Ramos (cell line): ENCODE results near the gene ZNF511.
"Not testable (repeated sequence)": the region's sequence is repeated elsewhere in the genome, so short reads cannot be mapped to it uniquely, and the experiment has no call there.

Experiments used
- in situ Hi-C: fragments of 300-500 bp; cut with MboI; formaldehyde crosslinking; loops from one replicate; pipeline ENCODE4 v1.14.3; 2022; ENCODE audit warnings: low sequenced_read_pairs; ENCODE audit not compliant: unreplicated experiment

The ZNF511 gene, protein sequence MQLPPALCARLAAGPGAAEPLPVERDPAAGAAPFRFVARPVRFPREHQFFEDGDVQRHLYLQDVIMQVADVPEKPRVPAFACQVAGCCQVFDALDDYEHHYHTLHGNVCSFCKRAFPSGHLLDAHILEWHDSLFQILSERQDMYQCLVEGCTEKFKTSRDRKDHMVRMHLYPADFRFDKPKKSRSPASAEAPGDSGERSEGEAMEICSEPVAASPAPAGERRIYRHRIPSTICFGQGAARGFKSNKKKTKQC

GRCh38 chr10:133308421-133309099 lies at the start of gene ZNF511, which contains the start of gene TUBGCP2:
ZNF511 (plus strand) TSS chr10:133308914; CDS start chr10:133308944, 30 bp downstream.
TUBGCP2 (minus strand) TSS chr10:133308872; CDS start chr10:133302941, 5,931 bp downstream.
- in situ Hi-C loops: no loop called here

DNA sequence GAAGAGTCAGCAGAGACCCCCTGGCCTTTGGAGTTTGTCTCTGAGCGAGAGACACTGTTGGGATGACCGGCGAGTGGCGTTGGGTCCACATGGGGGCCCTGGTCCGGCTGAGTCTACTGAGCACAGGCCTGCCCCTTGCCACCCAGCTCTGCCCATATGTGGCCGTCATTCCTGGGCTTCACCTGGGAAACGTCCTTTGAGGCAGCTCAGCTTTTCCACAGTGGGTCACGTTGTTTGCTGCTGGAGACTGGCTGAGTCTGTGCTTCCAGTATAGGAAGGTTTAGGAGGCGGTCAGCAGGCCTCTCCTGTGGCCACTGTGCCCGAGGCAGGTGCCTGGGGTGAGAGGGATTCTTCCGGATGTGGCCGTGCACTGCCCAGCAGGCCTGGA lies 49.1 kb upstream of the ZNF511 start:
- in situ Hi-C loops: no loop called here

DNA sequence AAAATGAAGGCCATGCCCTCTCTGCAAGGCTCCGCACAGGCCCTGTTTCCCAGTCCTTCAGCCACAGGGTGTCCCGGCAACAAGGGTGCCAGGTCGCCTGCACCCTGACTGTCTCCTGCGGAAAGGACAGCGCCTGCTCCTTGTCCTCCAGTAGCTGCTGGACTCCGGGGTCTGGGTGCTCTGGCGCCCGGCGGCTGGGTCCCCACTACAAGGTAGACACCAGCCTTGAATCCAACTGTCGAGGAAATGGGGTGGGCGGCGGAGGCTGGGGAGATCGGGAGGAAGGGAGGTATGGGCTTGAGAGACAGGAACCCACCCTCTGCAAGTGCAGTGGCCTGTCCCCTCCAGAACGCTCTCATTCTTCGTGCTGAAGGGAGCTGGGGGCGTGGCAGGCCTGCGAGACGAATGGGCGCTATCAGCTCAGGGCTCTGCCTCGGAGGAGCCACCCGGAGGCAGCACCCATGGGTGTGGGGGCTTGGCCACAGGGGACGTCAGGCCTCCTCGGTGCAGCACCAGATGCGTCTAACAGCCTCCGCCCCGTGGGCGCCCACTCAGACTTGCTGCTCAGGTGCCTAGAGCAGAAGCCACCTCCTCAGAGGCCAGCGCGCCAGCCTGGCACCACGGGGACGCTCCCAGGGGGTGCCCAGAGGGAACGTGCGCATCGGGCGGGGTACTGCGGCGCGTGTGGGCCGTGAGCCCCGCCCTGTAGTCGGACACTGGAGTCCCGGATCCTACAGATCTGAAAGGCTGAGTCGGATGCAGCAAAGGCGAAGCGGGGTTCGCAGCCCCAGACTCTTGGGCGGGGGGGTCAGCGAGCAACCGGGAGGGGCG lies 47.6 kb upstream of the ZNF511 start:
- in situ Hi-C loops: no loop called here

GRCh38 chr10:133261726-133262325 lies 46.9 kb upstream of the ZNF511 start:
- in situ Hi-C loops: no loop called here

DNA sequence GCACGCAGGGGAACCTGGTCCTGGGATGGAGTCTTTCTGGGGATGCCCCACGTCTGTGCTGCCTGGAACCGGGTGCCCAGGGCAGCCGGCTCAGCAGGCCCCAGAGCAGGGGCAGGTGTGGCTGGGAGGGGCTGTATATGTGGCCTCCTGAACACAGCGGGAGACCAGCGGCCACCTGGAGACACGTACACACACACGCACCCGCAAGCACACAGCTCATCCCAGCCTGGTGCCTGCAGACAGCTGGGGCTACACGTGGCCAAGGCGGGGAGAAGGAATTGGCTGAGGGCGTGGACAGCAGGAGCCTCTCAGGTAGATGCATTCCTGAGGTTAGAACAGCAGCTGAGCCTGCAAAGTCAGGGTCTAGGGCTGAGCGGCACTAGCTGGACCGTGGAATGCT lies 46.0 kb upstream of the ZNF511 start:
- in situ Hi-C loops: no loop called here

DNA sequence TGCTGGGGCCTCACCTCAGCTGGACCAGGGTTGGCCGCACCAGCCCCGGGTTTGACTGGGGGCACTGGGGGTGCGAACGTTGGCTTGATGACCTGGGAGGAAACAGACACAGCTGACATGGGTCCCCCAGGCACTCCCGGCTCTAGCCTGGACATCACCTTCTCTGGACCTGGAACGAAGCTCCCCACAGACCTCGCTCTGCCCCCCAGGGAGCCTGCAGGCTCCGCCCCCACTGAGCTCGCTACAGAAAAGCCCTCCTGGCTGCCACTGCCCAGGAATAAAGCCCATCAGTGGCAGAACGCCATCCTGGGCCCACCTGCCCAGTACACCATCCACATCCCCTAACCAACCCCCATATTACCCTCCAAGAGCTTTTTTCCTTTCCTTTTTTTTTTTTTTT lies 45.0 kb upstream of the ZNF511 start:
- in situ Hi-C loops: no loop called here

DNA sequence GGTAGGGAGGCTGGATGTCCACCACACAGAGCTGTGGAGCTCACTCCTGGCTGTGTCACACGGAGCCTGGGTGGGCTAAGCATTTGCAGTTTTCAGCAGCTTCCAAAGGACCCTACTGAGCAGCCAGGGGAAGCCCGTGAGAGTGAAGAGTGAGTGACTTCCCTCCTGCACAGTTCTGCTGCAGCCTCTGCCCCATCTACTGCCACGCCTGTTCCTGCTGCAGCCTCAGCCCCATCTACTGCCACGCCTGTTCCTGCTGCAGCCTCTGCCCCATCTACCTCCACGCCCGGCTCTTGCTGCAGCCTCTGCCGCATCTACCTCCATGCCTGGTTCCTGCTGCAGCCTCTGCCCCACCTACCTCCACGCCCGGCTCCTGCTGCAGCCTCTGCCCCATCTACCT lies 44.3 kb upstream of the ZNF511 start:
- in situ Hi-C loops: no loop called here

GRCh38 chr10:133265052-133265451 lies 43.7 kb upstream of the ZNF511 start:
- in situ Hi-C loops: not testable (repeated sequence)

- in situ Hi-C loops: no loop called here
These were observed 42.5 kb upstream of the ZNF511 start for GRCh38 chr10:133266056-133266795.

GRCh38 chr10:133267293-133267692 lies 41.4 kb upstream of the ZNF511 start:
- in situ Hi-C loops: no loop called here

- in situ Hi-C loops: no loop called here
These were observed 40.9 kb upstream of the ZNF511 start for GRCh38 chr10:133267829-133268228.

GRCh38 chr10:133268532-133268931 lies 40.2 kb upstream of the ZNF511 start:
- in situ Hi-C loops: no loop called here

DNA sequence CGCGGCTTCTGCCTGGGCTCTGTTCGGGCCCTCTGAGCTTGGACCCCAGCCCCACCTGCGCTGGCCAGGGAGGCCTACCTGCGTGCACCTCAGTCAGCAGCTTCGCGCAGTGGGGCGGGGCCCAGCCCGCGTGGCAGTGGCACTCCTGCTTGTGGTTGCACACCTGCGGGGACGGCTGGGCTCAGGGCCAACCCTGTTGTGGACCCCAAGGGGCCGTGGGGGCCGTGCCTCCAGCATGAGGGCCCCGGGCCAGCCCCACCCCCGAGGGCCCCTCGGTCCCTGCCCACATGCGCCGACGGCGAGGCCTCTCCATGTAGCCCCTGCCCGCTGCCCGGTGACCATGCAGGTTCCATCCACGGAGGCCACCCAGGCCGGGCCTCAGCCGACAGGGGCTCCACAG lies 39.3 kb upstream of the ZNF511 start:
- in situ Hi-C loops: no loop called here

- in situ Hi-C loops: no loop called here
These were observed 38.5 kb upstream of the ZNF511 start for GRCh38 chr10:133270204-133270603.

GRCh38 chr10:133270773-133271297 lies 37.9 kb upstream of the ZNF511 start:
- in situ Hi-C loops: no loop called here

DNA sequence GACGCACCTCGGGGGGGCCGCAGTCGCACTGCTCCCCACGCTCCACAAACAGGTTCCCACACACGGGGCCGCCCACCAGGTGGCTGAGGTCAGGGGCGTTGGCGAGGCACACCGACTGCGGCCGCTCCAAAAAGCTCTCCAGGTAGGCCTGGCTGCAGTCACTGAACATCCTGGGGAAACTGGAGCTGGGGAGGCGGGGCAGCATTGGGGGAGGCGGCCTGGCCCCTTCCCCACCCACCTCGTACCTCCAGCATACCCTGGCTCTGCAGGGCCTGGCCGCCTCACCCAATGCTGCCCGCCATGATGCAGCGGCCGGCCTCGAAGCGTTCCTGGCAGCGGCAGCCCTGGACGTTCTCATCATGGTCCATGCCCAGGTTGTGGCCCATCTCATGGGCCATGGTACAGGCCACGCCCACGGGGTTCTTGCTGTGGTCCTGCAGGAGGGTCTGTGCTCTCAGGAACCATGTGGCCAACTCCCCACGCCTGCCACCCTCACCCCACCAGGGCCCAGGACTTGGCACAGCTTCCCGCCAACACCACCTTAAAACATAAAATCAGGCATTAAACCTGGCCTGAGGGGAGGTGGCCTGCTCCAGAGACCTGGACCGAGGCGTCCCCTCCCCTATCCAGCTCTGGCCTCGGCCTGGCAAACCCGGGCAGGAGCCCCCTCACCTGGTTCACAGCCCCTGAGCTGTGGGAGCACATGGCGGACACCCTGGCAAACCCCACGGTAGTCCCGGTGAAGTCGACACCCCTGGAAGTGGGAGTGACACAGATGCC lies 37.0 kb upstream of the ZNF511 start:
- in situ Hi-C loops: no loop called here

DNA sequence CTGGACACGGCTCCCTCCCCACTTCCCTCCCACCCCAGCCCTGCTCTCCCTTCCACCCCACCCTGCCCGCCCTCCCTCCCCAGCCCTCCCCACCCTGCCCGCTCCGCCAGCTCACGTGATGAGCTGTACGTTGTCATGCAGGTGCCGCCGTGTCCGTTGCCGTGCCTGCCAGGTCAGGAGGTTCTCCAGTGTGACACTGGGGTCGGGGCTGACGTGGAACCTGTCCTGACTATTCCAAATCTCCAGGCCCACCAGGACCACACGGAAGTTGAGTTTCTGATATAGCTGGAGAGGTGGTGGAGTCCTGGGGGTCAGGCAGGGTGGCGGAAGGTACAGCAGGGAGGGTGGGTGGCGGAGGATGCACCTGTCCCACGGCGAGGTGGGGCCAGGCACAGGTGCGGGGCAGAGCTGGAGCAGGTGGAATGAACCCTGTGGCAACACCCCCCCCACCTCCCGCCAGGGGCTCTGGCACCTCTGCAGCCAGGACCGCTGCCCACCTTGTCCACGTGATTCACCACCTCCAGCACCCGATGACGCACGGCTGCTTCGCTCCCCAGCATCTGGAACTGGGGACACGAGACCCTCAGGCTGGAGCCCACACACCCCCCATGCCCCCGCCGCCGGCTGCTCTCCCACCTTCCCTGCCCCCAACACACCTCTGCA lies 36.3 kb upstream of the ZNF511 start:
- in situ Hi-C loops: no loop called here

DNA sequence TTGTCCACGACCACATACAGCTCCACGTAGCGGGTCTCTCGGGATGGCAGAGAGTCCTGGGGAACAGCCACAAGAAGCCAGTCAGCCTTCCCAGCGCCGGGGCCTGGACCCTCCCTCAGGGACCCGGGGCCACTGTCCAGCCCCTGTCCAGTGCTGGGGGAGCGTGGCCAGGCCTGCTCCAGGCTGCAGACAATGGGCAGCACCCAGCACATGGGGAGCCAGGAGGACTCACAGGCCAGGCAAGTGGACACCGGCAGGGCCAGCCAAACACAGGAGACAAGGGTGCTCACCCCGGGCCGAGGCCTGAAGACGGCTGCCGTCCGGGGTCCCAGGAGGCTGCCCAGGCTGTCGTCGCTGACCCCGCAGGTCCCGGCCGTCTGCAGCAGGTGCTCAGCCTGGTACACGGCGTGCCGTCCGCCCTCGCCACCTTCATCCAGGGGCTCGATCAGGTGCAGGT lies 35.7 kb upstream of the ZNF511 start:
- in situ Hi-C loops: no loop called here
